GM18951 (cell line): Measurements from ENCODE around the gene RTN4R.

Source experiments
- POLR2A ChIP-seq: IDR thresholded peaks from 4 replicates; pipeline ENCODE4 v1.6.1; 2011; ENCODE audit warnings: mild to moderate bottlenecking; ENCODE audit not compliant: insufficient read length, insufficient read depth; ENCODE audit errors: extremely low read depth
- in situ Hi-C: fragments of 300-500 bp; cut with MboI; formaldehyde crosslinking; loops from one replicate; pipeline ENCODE4 v1.12.0; 2022; ENCODE audit warnings: low sequenced_read_pairs, mixed read lengths, inconsistent platforms; ENCODE audit not compliant: unreplicated experiment

Gene RTN4R

GRCh38 chr22:20197407-20198030 lies 70.6 kb downstream of the RTN4R start:
- in situ Hi-C loops: no loop called here
- no peak for TF ChIP-seq POLR2A

- no peak for TF ChIP-seq POLR2A
- in situ Hi-C loops: no loop called here
These were observed 71.8 kb downstream of the RTN4R start for GRCh38 chr22:20196094-20196842.

GRCh38 chr22:20194681-20195593 lies 73.2 kb downstream of the RTN4R start:
- TF ChIP-seq POLR2A: no peak
- in situ Hi-C loops: no loop called here

GRCh38 chr22:20193761-20194494 lies 74.2 kb downstream of the RTN4R start:
- in situ Hi-C loops: no loop called here

GRCh38 chr22:20192972-20193760 lies 75.0 kb downstream of the RTN4R start:
- in situ Hi-C loops: no loop called here
- no peak for TF ChIP-seq POLR2A

More at GRCh38 chr22:20193761-20194494, 74.2 kb downstream of the RTN4R start:
- no peak for TF ChIP-seq POLR2A

GRCh38 chr22:20192293-20192971 lies 75.7 kb downstream of the RTN4R start:
- in situ Hi-C loops: no loop called here

GRCh38 chr22:20191803-20192202 lies 76.3 kb downstream of the RTN4R start:
- no peak for TF ChIP-seq POLR2A
- in situ Hi-C loops: no loop called here

More at GRCh38 chr22:20192293-20192971, 75.7 kb downstream of the RTN4R start:
- TF ChIP-seq POLR2A: no peak
